Measurements from ENCODE around the gene WDR82.

The WDR82 gene

DNA sequence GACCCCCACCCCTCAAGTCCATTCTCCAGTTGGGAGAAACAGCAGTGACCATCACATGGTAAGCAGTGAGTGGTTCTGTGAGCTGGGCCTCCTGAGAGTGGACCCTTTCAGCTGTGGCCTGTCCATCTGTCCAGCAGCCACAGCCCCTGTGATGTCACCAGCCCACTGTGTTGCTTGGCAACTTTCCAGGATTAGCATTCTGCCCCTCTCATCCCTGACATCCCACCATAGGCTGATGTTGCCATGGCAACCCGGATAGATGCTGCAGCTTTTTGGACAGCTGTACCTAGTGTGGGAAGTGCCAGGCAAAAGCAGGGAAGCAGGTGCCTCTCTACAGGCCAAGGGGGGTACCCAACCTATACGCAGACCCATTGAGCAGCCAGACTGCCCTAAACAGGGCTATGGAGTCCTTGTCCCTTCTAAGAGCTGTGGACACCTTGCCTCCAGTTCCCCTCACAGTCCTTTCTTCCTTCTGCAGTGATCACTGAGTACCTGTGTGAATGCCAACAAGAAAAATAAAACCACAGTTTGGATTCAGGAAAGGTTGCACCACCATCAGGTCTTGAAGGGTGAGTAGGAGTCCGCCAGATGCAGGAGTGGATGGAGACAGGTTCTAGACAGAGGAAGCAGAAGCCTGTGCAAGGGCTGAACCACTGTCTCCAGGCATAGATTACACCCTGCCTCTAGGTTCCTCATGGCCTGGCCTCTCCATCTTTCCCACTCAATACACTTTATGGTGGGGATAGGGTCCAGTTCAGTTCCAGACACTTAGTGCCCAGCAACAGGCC, 37.7 kb upstream of the WDR82 start, which contains the start of gene DNAH1:
TSS of gene DNAH1 (plus strand) at position 343 of the 788 bp plus-strand sequence. CDS start 6,124 bp downstream, outside the sequence.
- no peak within 1 kb of the TSS for H3K4me3 ChIP-seq (ENCODE audit: low read length)
- H3K9me3 ChIP-seq (ENCODE audit: low read length), result no peaks in the 10 kb centered on the region
- no peak within 1 kb of the TSS for H2AFZ ChIP-seq (ENCODE audit: low read depth, low read length)
- H3K27me3 ChIP-seq (ENCODE audit: insufficient read depth, low read length), result no peaks in the 10 kb centered on the region
- H3K36me3 ChIP-seq (ENCODE audit: insufficient read depth, low read length), result no peaks in the 10 kb centered on the region
- peaks cover 58% of the 10 kb centered on the region for H3K4me1 ChIP-seq (ENCODE audit: insufficient read depth, low read length)

GRCh38 chr3:52315006-52315405, 36.6 kb upstream of the WDR82 start:
- Histone ChIP-seq H2AFZ (ENCODE audit: low read depth, low read length) (no peak overlapping the region), H3K4me1 (ENCODE audit: insufficient read depth, low read length) (peaks cover 63% of the 10 kb centered on the region), H3K9me3 (ENCODE audit: low read length) (no peaks in the 10 kb centered on the region), H3K27me3 (ENCODE audit: insufficient read depth, low read length) (no peaks in the 10 kb centered on the region), H3K36me3 (ENCODE audit: insufficient read depth, low read length) (no peaks in the 10 kb centered on the region), H3K4me3 (ENCODE audit: low read length) (no peak overlapping the region)

- Histone ChIP-seq H3K4me3 (ENCODE audit: low read length) (no peak overlapping the region), H3K36me3 (ENCODE audit: insufficient read depth, low read length) (no peaks in the 10 kb centered on the region), H3K9me3 (ENCODE audit: low read length) (no peaks in the 10 kb centered on the region), H3K27me3 (ENCODE audit: insufficient read depth, low read length) (no peaks in the 10 kb centered on the region), H2AFZ (ENCODE audit: low read depth, low read length) (no peak overlapping the region), H3K4me1 (ENCODE audit: insufficient read depth, low read length) (peaks cover 60% of the 10 kb centered on the region)
These were observed 36.0 kb upstream of the WDR82 start for GRCh38 chr3:52314489-52314888.

- peaks cover 59% of the 10 kb centered on the region for H3K4me1 ChIP-seq (ENCODE audit: insufficient read depth, low read length)
- no peaks in the 10 kb centered on the region for H3K36me3 ChIP-seq (ENCODE audit: insufficient read depth, low read length)
- no peak overlapping the region for H2AFZ ChIP-seq (ENCODE audit: low read depth, low read length)
- no peaks in the 10 kb centered on the region for H3K27me3 ChIP-seq (ENCODE audit: insufficient read depth, low read length)
- no peaks in the 10 kb centered on the region for H3K9me3 ChIP-seq (ENCODE audit: low read length)
- no peak overlapping the region for H3K4me3 ChIP-seq (ENCODE audit: low read length)
These were observed 35.3 kb upstream of the WDR82 start for GRCh38 chr3:52313774-52314188.

DNA sequence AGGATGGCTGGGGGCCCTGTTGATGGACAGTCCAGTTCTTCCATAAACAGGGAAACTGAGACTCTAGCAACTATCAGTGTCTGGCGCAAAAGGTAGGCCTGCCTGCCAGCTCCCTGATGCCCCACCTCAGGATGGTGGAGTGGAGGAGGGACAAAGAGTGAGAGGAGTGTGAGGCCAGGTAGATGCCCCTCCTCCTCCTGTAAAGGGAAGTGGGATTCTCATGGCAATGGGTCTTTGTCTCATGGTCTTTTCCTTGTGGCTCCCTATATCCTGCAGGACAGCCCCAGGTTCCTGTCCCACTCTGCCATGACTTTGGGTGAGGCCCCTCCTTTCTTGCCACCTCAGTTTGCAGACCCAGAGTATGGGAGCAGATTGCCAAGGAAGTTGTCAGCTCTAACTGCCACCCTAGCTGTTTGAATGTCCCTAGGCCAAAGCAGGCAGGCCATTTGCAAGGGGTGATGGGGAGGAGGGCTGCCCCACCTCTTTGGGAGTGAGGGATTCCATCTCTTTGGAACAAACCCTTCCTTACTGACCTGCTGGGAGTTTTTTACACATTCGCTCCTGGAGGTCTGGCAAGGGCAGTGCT, 34.8 kb upstream of the WDR82 start:
- Histone ChIP-seq H3K4me1 (ENCODE audit: insufficient read depth, low read length) (peaks cover 60% of the 10 kb centered on the region), H3K4me3 (ENCODE audit: low read length) (no peak overlapping the region)

DNA sequence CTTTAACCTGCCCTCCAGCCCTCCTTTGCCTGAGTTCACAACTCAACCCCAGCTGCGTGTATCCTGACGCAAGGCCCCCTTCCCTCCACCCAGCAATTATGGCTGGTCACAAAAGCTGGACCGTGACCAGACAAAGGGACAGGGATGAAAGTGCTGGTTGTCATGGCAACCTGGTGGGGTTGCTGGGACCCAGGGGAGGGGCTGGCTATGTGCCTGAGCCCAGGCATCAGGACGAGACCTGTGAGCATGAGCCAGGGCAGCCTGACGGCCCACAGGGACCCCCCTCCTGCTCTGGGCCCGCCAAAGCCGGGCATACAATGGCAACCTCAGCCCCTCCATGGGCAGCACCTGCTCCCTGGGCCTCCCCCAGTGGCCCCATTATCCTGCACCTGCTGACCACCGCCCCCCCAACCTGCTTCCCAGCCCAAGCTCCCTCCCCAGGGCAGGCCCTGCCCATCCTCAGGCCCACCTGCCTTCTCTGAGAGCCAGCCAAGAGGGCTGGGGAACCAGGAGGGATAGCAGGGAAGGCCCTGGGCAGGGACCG, 33.2 kb upstream of the WDR82 start:
- Histone ChIP-seq H3K27me3 (ENCODE audit: insufficient read depth, low read length) (no peaks in the 10 kb centered on the region), H3K36me3 (ENCODE audit: insufficient read depth, low read length) (no peaks in the 10 kb centered on the region), H2AFZ (ENCODE audit: low read depth, low read length) (no peak overlapping the region), H3K9me3 (ENCODE audit: low read length) (no peaks in the 10 kb centered on the region), H3K4me3 (ENCODE audit: low read length) (no peak overlapping the region), H3K4me1 (ENCODE audit: insufficient read depth, low read length) (peaks cover 74% of the 10 kb centered on the region)

More for the DNA sequence above, 34.8 kb upstream of the WDR82 start:
- H3K36me3 ChIP-seq (ENCODE audit: insufficient read depth, low read length), result no peaks in the 10 kb centered on the region
- H2AFZ ChIP-seq (ENCODE audit: low read depth, low read length), result no peak overlapping the region
- no peaks in the 10 kb centered on the region for H3K9me3 ChIP-seq (ENCODE audit: low read length)
- no peaks in the 10 kb centered on the region for H3K27me3 ChIP-seq (ENCODE audit: insufficient read depth, low read length)

- no peaks in the 10 kb centered on the region for H3K9me3 ChIP-seq (ENCODE audit: low read length)
- no peaks in the 10 kb centered on the region for H3K36me3 ChIP-seq (ENCODE audit: insufficient read depth, low read length)
- H3K4me1 ChIP-seq (ENCODE audit: insufficient read depth, low read length), result peaks cover 70% of the 10 kb centered on the region
- H3K27me3 ChIP-seq (ENCODE audit: insufficient read depth, low read length), result no peaks in the 10 kb centered on the region
- H2AFZ ChIP-seq (ENCODE audit: low read depth, low read length), result no peak overlapping the region
- no peak overlapping the region for H3K4me3 ChIP-seq (ENCODE audit: low read length)
These were observed 32.6 kb upstream of the WDR82 start for GRCh38 chr3:52310861-52311575.

DNA sequence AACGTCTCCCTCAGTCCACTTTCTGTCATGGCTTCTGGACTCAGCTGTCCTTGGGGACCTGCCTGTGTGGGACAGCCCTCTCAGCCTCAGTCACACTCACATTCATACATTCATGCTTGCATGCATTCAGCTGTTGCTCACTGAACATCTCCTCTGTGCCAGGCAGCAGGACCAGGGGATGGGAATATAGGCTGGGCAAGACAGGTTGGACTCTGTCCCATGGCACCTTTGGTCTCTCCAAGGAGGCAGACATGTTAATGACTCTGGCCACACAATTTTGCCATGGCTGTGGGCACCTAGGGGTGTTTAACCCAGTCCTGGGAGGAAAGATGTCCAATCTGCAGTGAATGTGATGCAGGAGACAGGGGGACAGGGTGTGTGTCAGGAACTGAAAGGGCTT, 29.9 kb upstream of the WDR82 start:
- Histone ChIP-seq H2AFZ (ENCODE audit: low read depth, low read length) (no peak overlapping the region), H3K36me3 (ENCODE audit: insufficient read depth, low read length) (no peaks in the 10 kb centered on the region), H3K4me3 (ENCODE audit: low read length) (no peak overlapping the region), H3K27me3 (ENCODE audit: insufficient read depth, low read length) (no peaks in the 10 kb centered on the region), H3K4me1 (ENCODE audit: insufficient read depth, low read length) (peaks cover 43% of the 10 kb centered on the region), H3K9me3 (ENCODE audit: low read length) (no peaks in the 10 kb centered on the region)

GRCh38 chr3:52306978-52307377, 28.5 kb upstream of the WDR82 start:
- Histone ChIP-seq H3K36me3 (ENCODE audit: insufficient read depth, low read length) (no peaks in the 10 kb centered on the region), H3K4me3 (ENCODE audit: low read length) (no peak overlapping the region), H3K4me1 (ENCODE audit: insufficient read depth, low read length) (peaks cover 45% of the 10 kb centered on the region)

GRCh38 chr3:52305926-52306325, 27.5 kb upstream of the WDR82 start:
- Histone ChIP-seq H3K4me3 (ENCODE audit: low read length) (no peak overlapping the region), H3K4me1 (ENCODE audit: insufficient read depth, low read length) (peaks cover 41% of the 10 kb centered on the region), H3K36me3 (ENCODE audit: insufficient read depth, low read length) (no peaks in the 10 kb centered on the region), H2AFZ (ENCODE audit: low read depth, low read length) (no peak overlapping the region), H3K27me3 (ENCODE audit: insufficient read depth, low read length) (no peaks in the 10 kb centered on the region), H3K9me3 (ENCODE audit: low read length) (no peaks in the 10 kb centered on the region)

More at GRCh38 chr3:52306978-52307377, 28.5 kb upstream of the WDR82 start:
- H3K27me3 ChIP-seq (ENCODE audit: insufficient read depth, low read length), result no peaks in the 10 kb centered on the region
- no peak overlapping the region for H2AFZ ChIP-seq (ENCODE audit: low read depth, low read length)
- no peaks in the 10 kb centered on the region for H3K9me3 ChIP-seq (ENCODE audit: low read length)

DNA sequence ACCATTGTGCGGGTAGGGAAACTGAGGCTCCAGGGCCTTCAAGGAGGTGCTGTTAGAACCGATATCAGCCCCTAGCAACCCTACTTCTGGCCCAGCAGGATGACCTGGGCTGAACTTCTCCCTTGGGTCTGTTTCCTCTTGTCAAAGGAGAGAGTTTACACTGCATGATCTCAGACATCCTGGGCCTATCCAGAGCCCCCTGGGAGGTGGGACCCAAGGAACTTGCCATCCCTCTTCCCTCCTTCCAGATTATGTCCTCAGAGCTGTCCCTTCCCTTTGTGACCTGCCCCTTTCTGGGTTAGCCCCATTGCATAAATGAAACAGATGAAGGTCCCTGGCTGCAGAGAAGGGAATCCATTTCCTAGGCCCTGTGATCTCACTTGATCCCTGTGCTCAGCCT, 25.4 kb upstream of the WDR82 start:
- no peaks in the 10 kb centered on the region for H3K36me3 ChIP-seq (ENCODE audit: insufficient read depth, low read length)
- no peak overlapping the region for H2AFZ ChIP-seq (ENCODE audit: low read depth, low read length)
- H3K4me3 ChIP-seq (ENCODE audit: low read length), result no peak overlapping the region
- H3K4me1 ChIP-seq (ENCODE audit: insufficient read depth, low read length), result peaks cover 48% of the 10 kb centered on the region
- H3K9me3 ChIP-seq (ENCODE audit: low read length), result no peaks in the 10 kb centered on the region
- no peaks in the 10 kb centered on the region for H3K27me3 ChIP-seq (ENCODE audit: insufficient read depth, low read length)

DNA sequence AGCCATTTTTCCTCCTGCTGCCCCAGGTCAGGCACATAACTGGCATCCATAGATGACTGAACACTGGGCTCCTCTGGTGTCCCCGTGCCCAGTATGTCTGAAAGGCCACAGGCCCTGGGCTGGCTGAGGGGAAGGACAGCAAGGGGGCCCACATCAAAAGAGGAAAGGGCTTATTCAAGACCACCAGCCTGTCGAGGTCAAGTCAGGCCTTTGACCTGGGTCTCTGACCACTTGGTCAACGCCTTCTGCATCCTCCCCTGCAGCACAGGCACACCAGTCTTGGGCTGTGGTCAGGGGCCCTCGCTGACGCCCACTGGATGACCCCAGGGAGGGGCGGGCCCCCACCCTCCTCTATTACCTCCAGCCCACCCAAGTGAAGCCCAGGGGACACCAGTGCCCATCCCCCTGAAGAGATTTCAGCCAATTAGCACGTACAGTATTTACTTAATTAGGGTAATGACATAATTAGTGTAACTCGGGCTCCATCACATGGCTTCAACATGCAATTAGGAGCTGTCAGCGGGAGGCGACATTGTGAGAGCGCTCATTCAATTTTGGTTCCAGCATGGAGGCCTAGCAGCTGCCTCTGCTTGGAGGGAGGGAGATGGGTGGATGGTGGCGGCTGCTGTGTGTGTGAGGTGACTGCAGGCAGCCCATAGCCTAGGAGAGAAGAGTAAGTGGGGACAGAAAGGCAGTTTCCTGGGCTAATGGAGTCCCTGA, 24.1 kb upstream of the WDR82 start:
- no peaks in the 10 kb centered on the region for H3K27me3 ChIP-seq (ENCODE audit: insufficient read depth, low read length)
- no peak overlapping the region for H3K4me3 ChIP-seq (ENCODE audit: low read length)
- H3K36me3 ChIP-seq (ENCODE audit: insufficient read depth, low read length), result no peaks in the 10 kb centered on the region
- no peaks in the 10 kb centered on the region for H3K9me3 ChIP-seq (ENCODE audit: low read length)
- H3K4me1 ChIP-seq (ENCODE audit: insufficient read depth, low read length), result peaks cover 50% of the 10 kb centered on the region
- H2AFZ ChIP-seq (ENCODE audit: low read depth, low read length), result no peak overlapping the region

Measured in neuron (in vitro differentiated cells).